Keratinocyte (primary cell): ENCODE results near the gene RAC2.

Experiments
- EZH2 ChIP-seq: IDR thresholded peaks from one replicate; pipeline ENCODE4 v1.6.1; 2012; ENCODE audit warnings: inconsistent platforms, mild to moderate bottlenecking, low read length, moderate library complexity
- TF ChIP-seq, protein P1 (sequence below), 3 experiments: IDR thresholded peaks in 1 of 3; conservative IDR thresholded peaks in 1 of 3; optimal IDR thresholded peaks in 1 of 3; 2 replicates in 2 of 3; 3 replicates in 1 of 3; pipeline versions ENCODE3 to v1.5.1; 2011; ENCODE audit warnings: low read length in 3 of 3, mild to moderate bottlenecking in 3 of 3, moderate library complexity in 2 of 3, control low read depth in 1 of 3, inconsistent platforms in 1 of 3; ENCODE audit not compliant: insufficient read depth in 2 of 3; ENCODE audit errors: extremely low read depth in 1 of 3

GRCh38 chr22:37288521-37288920 is 44.5 kb upstream of the RAC2 start:
- TF ChIP-seq, protein P1, sequence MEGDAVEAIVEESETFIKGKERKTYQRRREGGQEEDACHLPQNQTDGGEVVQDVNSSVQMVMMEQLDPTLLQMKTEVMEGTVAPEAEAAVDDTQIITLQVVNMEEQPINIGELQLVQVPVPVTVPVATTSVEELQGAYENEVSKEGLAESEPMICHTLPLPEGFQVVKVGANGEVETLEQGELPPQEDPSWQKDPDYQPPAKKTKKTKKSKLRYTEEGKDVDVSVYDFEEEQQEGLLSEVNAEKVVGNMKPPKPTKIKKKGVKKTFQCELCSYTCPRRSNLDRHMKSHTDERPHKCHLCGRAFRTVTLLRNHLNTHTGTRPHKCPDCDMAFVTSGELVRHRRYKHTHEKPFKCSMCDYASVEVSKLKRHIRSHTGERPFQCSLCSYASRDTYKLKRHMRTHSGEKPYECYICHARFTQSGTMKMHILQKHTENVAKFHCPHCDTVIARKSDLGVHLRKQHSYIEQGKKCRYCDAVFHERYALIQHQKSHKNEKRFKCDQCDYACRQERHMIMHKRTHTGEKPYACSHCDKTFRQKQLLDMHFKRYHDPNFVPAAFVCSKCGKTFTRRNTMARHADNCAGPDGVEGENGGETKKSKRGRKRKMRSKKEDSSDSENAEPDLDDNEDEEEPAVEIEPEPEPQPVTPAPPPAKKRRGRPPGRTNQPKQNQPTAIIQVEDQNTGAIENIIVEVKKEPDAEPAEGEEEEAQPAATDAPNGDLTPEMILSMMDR (optimal IDR thresholded peaks at IDR 0.05 in 1 of 3, IDR thresholded peaks at IDR 0.05 in 1 of 3, conservative IDR thresholded peaks at IDR 0.05 in 1 of 3; ENCODE audit: extremely low read depth in 1 of 3, insufficient read depth in 2 of 3, low read length in 3 of 3): no peak
- no peak for TF ChIP-seq EZH2
